Prostate gland (tissue), 2 donors: ENCODE data around the gene DNAI4.

Experiments used
- POLR2A ChIP-seq: fragments of 450-650 bp; IDR thresholded peaks from one replicate; pipeline ENCODE4 v1.6.1; 2016; ENCODE audit warnings: antibody characterized with exemption, mild to moderate bottlenecking
- TF ChIP-seq, protein P1 (sequence below), 4 experiments: fragments of 200-600 bp in 2 of 4; fragments of 450-650 bp in 2 of 4; sonication (generic) in 2 of 4; IDR thresholded peaks; 1 replicate in 3 of 4; 2 replicates in 1 of 4; pipeline ENCODE4 v1.5.1; 2016 to 2019; ENCODE audit warnings: antibody characterized with exemption in 4 of 4, mild to moderate bottlenecking in 2 of 4, moderate library complexity in 2 of 4

DNA sequence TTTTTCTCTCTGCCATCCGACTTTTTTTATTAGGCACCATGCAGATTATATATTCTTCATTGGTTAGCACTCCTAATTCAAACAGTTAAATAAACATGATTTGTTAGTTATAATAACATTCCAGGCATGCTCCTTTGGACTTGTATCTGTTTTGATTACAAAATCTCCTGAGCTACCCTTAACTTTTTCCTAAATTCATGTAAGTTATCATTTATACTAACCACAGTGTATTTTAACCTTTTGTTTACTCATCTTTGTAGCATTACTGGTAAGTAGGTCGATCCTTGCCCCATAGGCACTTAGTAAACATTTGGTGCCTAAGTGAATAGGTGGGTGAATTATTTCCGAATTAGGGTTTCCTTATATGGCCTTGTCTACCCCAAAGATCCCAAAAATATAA, 43.9 kb upstream of the DNAI4 start:
- no peak for TF ChIP-seq POLR2A
- TF ChIP-seq, protein P1, sequence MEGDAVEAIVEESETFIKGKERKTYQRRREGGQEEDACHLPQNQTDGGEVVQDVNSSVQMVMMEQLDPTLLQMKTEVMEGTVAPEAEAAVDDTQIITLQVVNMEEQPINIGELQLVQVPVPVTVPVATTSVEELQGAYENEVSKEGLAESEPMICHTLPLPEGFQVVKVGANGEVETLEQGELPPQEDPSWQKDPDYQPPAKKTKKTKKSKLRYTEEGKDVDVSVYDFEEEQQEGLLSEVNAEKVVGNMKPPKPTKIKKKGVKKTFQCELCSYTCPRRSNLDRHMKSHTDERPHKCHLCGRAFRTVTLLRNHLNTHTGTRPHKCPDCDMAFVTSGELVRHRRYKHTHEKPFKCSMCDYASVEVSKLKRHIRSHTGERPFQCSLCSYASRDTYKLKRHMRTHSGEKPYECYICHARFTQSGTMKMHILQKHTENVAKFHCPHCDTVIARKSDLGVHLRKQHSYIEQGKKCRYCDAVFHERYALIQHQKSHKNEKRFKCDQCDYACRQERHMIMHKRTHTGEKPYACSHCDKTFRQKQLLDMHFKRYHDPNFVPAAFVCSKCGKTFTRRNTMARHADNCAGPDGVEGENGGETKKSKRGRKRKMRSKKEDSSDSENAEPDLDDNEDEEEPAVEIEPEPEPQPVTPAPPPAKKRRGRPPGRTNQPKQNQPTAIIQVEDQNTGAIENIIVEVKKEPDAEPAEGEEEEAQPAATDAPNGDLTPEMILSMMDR (IDR thresholded peaks at IDR 0.05) = no peak
